ENCODE results near the gene ABCA4.

Gene ABCA4

DNA sequence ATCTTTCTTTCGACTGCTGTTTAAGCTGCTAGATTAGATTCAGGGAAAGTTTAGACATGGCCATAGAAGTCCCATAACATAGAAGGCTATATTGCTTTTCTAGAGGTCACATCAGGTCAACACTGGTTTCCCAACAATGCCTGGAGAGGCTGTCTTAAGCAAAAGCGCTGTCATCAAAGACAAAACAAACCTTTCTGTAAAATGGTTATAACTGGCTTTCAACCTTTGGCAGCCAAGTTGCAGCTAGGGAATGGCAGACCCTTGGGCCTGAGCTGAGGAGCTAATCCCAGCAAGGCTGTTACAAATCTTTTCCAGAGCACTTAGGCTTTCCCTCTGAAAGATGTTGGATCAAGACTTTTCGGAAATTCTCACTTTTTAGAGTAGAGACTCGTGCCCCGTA, 11.2 kb upstream of the ABCA4 start:
- DNase-seq (ENCODE audit: low read depth) = no peak
- TF ChIP-seq, protein P1, sequence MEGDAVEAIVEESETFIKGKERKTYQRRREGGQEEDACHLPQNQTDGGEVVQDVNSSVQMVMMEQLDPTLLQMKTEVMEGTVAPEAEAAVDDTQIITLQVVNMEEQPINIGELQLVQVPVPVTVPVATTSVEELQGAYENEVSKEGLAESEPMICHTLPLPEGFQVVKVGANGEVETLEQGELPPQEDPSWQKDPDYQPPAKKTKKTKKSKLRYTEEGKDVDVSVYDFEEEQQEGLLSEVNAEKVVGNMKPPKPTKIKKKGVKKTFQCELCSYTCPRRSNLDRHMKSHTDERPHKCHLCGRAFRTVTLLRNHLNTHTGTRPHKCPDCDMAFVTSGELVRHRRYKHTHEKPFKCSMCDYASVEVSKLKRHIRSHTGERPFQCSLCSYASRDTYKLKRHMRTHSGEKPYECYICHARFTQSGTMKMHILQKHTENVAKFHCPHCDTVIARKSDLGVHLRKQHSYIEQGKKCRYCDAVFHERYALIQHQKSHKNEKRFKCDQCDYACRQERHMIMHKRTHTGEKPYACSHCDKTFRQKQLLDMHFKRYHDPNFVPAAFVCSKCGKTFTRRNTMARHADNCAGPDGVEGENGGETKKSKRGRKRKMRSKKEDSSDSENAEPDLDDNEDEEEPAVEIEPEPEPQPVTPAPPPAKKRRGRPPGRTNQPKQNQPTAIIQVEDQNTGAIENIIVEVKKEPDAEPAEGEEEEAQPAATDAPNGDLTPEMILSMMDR (conservative IDR thresholded peaks at IDR 0.05; ENCODE audit: low read depth, low read length) = no peak
- no peak overlapping the region for H3K4me3 ChIP-seq (ENCODE audit: low read length)

DNA sequence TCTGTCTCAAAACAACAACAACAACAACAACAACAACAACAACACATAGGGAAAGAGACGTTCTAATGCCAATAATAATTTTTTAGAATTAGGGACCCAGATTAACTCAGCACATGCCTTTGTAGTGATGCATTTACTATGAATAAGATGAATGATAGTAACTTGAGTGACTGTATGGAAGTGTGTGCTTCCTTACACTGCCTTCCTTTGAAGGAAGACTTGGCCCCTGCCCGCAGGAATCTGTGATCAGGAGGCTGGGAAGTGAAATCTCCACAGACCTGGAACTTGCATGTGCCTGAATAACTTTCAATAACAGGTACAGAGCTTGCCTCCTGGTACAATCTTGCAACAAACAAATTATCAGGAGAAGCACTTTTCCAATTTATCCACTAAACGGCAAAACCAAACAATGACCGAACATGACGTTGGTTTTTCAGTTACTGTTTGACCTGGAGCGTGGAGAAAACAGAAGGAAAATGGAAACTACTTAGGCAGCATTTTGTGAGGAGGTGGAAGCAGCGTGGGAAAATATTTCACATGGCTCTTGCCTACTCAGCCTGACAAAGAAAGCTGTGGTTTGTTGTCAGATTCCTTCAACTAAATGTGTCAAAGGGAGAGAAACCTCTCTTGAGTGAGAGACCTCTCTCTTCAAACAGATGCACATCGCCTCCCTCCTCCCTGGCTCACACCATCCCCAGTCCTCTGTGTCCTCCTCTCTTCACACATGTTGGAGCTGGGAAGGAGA, 10.1 kb upstream of the ABCA4 start:
- no peak overlapping the region for H3K4me3 ChIP-seq (ENCODE audit: low read length)
- TF ChIP-seq, protein P1 (conservative IDR thresholded peaks at IDR 0.05; ENCODE audit: low read depth, low read length) = no peak
- no peak for DNase-seq (ENCODE audit: low read depth)

DNA sequence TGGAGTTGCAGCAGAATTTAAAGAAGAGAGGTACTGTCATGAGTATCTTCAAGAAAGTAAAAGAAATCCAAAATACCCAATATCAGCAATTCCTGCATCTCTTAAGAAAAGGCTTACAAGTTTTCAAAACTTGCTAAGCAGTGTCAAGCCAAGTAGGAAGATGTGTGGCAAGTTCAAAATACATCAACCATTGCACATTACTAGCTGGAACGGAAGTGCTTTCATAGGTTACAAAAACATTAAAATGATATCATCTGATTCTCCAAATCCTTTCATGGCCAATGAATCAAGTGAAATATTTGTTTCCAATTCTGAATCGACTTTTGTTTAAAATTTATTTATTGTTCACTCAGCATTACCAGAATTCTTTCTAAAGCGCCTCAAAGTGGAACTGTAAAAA, 5.7 kb upstream of the ABCA4 start:
- TF ChIP-seq, protein P1 (conservative IDR thresholded peaks at IDR 0.05; ENCODE audit: low read depth, low read length) = no peak
- H3K4me3 ChIP-seq (ENCODE audit: low read length) = no peak overlapping the region
- DNase-seq (ENCODE audit: low read depth) = no peak

DNA sequence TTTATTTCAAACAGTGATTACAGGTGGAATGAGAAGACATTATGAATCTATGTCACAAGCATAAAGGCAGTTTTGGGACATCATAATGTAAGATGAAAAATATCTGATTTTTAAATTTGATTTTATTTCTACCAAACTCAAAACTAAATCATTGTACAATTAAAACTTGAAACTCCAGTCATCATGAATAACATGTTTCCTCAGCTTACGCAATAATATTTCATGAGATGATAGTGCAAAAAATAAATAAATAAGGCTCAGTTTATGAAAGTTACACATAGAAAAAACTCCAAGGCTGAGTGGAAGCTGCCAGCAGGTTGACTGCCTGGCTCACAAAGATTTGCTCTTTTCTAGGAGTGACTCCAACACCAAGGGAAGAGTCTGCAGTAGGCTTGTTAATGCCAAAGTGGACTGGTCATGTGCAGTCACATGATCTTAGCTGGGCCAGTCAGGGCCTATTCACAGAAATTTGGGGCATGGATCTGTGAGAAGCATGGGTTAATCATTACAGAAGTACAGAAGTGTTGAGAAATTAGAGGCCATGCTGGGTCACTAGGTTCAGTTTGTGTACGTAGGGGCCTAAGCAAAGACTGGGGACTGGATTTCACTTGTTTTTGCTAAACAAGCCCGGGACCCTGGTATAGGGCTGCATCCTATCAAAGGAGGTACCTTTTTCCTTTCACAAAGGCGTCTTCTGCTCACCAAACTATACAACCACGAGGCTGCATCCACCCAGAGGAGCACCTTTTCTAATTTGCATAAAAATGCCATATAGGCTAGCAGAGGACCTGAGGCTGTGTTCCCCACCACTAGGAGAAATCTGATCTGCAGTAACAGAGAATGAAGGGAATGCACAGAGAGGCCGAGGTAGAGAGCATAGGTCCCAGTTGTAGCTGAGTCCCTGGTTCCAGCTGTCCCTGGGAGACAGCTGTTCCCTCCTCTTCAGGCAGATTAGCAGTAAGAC, 4.9 kb upstream of the ABCA4 start:
- H3K4me3 ChIP-seq (ENCODE audit: low read length) = no peak overlapping the region
- DNase-seq (ENCODE audit: low read depth) = no peak
- TF ChIP-seq, protein P1 (conservative IDR thresholded peaks at IDR 0.05; ENCODE audit: low read depth, low read length) = no peak

DNA sequence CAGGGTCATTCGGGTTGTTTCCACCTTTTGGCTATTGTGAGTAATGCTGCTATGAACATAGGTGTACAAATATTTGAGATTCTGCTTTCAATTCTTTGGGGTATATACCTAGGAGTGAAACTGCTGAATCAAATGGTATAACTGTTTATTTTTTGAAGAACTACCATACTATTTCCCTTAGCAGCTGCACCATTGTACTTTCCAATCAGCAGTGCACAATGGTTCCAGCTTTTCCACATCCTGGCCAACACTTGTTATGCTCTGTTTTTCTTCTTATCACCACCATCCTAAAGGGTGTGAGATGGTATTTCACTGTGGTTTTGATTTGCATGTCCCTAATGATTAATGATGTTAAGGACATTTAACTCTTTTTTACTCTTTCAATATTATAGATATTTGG, 3.6 kb upstream of the ABCA4 start:
- no peak for DNase-seq (ENCODE audit: low read depth)
- H3K4me3 ChIP-seq (ENCODE audit: low read length) = no peak overlapping the region
- TF ChIP-seq, protein P1 (conservative IDR thresholded peaks at IDR 0.05; ENCODE audit: low read depth, low read length) = no peak

DNA sequence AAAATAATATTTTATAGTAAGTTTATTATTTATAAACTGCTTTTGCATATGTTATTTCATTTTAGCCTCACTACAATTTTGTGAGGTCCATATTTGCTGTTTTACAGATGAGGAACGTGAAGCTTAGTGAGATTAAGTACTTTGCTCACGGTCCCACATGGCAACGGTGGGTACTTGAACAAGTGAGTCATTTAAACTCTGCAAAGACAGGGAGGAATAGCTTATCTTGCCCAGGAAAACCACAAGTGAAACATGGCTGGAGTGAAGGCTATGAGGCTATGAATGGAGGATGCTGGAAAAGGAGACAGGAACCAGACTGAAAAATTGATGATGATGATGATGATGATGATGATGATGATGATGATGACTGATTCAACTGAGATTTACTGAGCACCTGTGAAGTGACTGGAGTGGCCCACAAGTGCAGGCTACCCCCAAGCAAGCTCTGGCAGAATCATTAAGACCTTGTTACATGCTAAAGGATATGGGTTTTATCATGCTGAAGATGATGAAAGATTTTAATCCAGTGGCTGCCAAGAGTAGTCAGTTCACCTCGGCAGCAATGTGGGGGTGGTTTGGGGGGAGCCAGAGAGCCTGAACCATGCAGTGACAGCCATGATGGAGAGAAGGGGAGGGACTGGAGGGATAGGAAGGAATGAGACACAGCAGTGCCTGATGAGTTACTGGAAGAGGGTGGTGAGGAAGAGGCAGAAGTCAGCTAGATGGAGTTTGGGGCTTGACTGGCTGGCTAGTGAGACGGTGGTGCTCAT, 1.4 kb upstream of the ABCA4 start:
- no peak for DNase-seq (ENCODE audit: low read depth)
- TF ChIP-seq, protein P1 (conservative IDR thresholded peaks at IDR 0.05; ENCODE audit: low read depth, low read length) = no peak
- no peak overlapping the region for H3K4me3 ChIP-seq (ENCODE audit: low read length)

Data from retinal pigment epithelial cell (primary cell).